NCI-H526 treated with DMSO at 0.1 percent for 48 hours (cell line): Measurements from ENCODE around the gene DHX16.
"Not testable (repeated sequence)": the region's sequence is repeated elsewhere in the genome, so short reads cannot be mapped to it uniquely, and the experiment has no call there.

Experiments
- DNase-seq: peaks from one replicate; lab custom pipeline; 2025; lab: John Stamatoyannopoulos, UW

The DHX16 gene

GRCh38 chr6:30678964-30679726 lies 6.3 kb upstream of the DHX16 start:
- DNase-seq, result peak; percentile 45

- DNase-seq, result no peak
Measured at GRCh38 chr6:30676660-30677285, 4.0 kb upstream of the DHX16 start.

- no peak for DNase-seq
Measured at GRCh38 chr6:30670760-30671527, 1.9 kb downstream of the DHX16 start.

GRCh38 chr6:30666300-30666699 lies 6.5 kb downstream of the DHX16 start:
- DNase-seq, result not testable (repeated sequence)

GRCh38 chr6:30664994-30665767 lies 7.6 kb downstream of the DHX16 start:
- DNase-seq, result no peak

- DNase-seq, result not testable (repeated sequence)
Measured at GRCh38 chr6:30657922-30658321, 14.9 kb downstream of the DHX16 start.

GRCh38 chr6:30657454-30657853 lies 15.4 kb downstream of the DHX16 start:
- DNase-seq, result no peak

- no peak for DNase-seq
Measured at GRCh38 chr6:30656513-30656912, 16.3 kb downstream of the DHX16 start.

- DNase-seq, result no peak
Measured at GRCh38 chr6:30655743-30656094, 17.1 kb downstream of the DHX16 start.

GRCh38 chr6:30654798-30655742 lies 17.7 kb downstream of the DHX16 start:
- no peak for DNase-seq

- DNase-seq, result no peak
Measured at GRCh38 chr6:30651143-30651542, 21.7 kb downstream of the DHX16 start.

- peak; percentile 66 for DNase-seq
Measured at GRCh38 chr6:30647242-30648116, 25.3 kb downstream of the DHX16 start.

GRCh38 chr6:30646450-30647241 lies 26.2 kb downstream of the DHX16 start, which contains the start of gene C6orf136:
C6orf136 (plus strand) TSS chr6:30647133; CDS start chr6:30647232, 99 bp downstream.
- peak; percentile 82 for DNase-seq

- no peak for DNase-seq
Measured at GRCh38 chr6:30645989-30646388, 26.8 kb downstream of the DHX16 start.

- DNase-seq, result no peak
Measured at GRCh38 chr6:30644769-30645168, 28.0 kb downstream of the DHX16 start.

GRCh38 chr6:30643656-30644055 lies 29.1 kb downstream of the DHX16 start:
- no peak for DNase-seq

GRCh38 chr6:30641048-30641447 lies 31.8 kb downstream of the DHX16 start:
- DNase-seq, result no peak

- no peak for DNase-seq
Measured at GRCh38 chr6:30640481-30640880, 32.3 kb downstream of the DHX16 start.

GRCh38 chr6:30635834-30636233 lies 37.0 kb downstream of the DHX16 start:
- DNase-seq, result no peak
